Erythroblast (primary cell): Measurements from ENCODE around the gene AAGAB.

Experiments used
- GATA1 ChIP-seq: IDR thresholded peaks from 2 replicates; pipeline ENCODE4 v1.6.1; 2011; ENCODE audit warnings: low read depth, mild to moderate bottlenecking, control low read depth, low read length, moderate library complexity
- POLR2A ChIP-seq: IDR thresholded peaks from 2 replicates; pipeline ENCODE4 v1.6.1; 2011; ENCODE audit warnings: mild to moderate bottlenecking, low read length

- no peak for TF ChIP-seq POLR2A
- no peak for TF ChIP-seq GATA1
These were observed 68.7 kb downstream of the AAGAB start for GRCh38 chr15:67185621-67186225.
